HL-60 (cell line): ENCODE data around the gene ZNF771.

ENCODE experiments used
- DNase-seq, 2 experiments: peaks; one replicate each; pipeline ENCODE4 v3.0.0-alpha.2; 2010 to 2020; ENCODE audit warnings: low read depth in 1 of 2, low spot score in 1 of 2
- H3K27ac ChIP-seq: fragments of 250-450 bp; sonication (Bioruptor Pico); replicated peaks from 2 replicates; pipeline ENCODE4 v1.5.1; 2020; ENCODE audit warnings: mild to moderate bottlenecking, moderate library complexity
- H3K27me3 ChIP-seq: fragments of 250-450 bp; sonication (Bioruptor Pico); 2 replicates; pipeline ENCODE4 v1.5.1; 2021; ENCODE audit warnings: mild to moderate bottlenecking, moderate library complexity; ENCODE audit not compliant: insufficient read depth, poor library complexity, severe bottlenecking
- H3K4me3 ChIP-seq: replicated peaks from 2 replicates; pipeline ENCODE4 v1.5.1; 2011; ENCODE audit warnings: mild to moderate bottlenecking, control low read depth, low read length; ENCODE audit not compliant: insufficient read depth
- GABPA ChIP-seq: IDR thresholded peaks from 2 replicates; pipeline ENCODE4 v1.6.1; 2012; ENCODE audit warnings: low read depth
- POLR2AphosphoS5 ChIP-seq: IDR thresholded peaks from 2 replicates; pipeline ENCODE4 v1.6.1; 2012; ENCODE audit warnings: low read depth
- SPI1 ChIP-seq: IDR thresholded peaks from 2 replicates; pipeline ENCODE4 v1.6.1; 2012; ENCODE audit warnings: low read depth, mild to moderate bottlenecking, borderline replicate concordance
- TF ChIP-seq, protein P1 (sequence below): IDR thresholded peaks from 2 replicates; pipeline ENCODE4 v1.6.1; 2012; ENCODE audit warnings: low read depth; ENCODE audit not compliant: insufficient replicate concordance
- TF ChIP-seq, protein P2 (sequence below): IDR thresholded peaks from one replicate; pipeline ENCODE4 v1.5.1; 2011; ENCODE audit warnings: low read length, control low read depth, inconsistent platforms; ENCODE audit not compliant: insufficient read depth

The ZNF771 gene

GRCh38 chr16:30368122-30368791, 39.1 kb upstream of the ZNF771 start:
- TF ChIP-seq, protein P1, sequence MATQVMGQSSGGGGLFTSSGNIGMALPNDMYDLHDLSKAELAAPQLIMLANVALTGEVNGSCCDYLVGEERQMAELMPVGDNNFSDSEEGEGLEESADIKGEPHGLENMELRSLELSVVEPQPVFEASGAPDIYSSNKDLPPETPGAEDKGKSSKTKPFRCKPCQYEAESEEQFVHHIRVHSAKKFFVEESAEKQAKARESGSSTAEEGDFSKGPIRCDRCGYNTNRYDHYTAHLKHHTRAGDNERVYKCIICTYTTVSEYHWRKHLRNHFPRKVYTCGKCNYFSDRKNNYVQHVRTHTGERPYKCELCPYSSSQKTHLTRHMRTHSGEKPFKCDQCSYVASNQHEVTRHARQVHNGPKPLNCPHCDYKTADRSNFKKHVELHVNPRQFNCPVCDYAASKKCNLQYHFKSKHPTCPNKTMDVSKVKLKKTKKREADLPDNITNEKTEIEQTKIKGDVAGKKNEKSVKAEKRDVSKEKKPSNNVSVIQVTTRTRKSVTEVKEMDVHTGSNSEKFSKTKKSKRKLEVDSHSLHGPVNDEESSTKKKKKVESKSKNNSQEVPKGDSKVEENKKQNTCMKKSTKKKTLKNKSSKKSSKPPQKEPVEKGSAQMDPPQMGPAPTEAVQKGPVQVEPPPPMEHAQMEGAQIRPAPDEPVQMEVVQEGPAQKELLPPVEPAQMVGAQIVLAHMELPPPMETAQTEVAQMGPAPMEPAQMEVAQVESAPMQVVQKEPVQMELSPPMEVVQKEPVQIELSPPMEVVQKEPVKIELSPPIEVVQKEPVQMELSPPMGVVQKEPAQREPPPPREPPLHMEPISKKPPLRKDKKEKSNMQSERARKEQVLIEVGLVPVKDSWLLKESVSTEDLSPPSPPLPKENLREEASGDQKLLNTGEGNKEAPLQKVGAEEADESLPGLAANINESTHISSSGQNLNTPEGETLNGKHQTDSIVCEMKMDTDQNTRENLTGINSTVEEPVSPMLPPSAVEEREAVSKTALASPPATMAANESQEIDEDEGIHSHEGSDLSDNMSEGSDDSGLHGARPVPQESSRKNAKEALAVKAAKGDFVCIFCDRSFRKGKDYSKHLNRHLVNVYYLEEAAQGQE = no peak
- TF ChIP-seq POLR2AphosphoS5 = 0 out of 2 replicates have a peak, but pooled peaks have one; percentile 45
- no peak for TF ChIP-seq GABPA
- peak; percentile 83 for TF ChIP-seq SPI1
- Histone ChIP-seq H3K4me3 (peak overlapping the region; percentile 94), H3K27ac (peak overlapping the region; percentile 63), H3K27me3 (no peaks in the 10 kb centered on the region)
- DNase-seq = peak in 1 of 2 experiments; percentile 80

DNA sequence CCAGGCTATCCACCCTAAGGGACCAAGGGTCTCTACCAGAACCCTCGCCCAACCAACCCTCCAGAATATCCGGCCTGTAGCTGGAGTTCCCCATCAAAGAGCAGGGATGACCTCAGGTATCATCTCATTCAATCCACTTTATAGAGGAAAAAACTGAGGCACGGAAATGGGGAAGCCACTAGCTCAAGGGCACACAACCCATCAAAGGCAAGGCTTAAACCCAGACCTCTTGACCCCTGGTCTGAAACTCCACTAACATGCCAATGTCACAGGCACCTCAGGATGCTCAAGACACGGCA, 38.7 kb upstream of the ZNF771 start:
- DNase-seq = no peak
- Histone ChIP-seq H3K4me3 (peak overlapping the region; percentile 94), H3K27ac (peak overlapping the region; percentile 63), H3K27me3 (no peaks in the 10 kb centered on the region)
- TF ChIP-seq POLR2AphosphoS5 (0 out of 2 replicates have a peak, but pooled peaks have one; percentile 21), SPI1 (no peak)

DNA sequence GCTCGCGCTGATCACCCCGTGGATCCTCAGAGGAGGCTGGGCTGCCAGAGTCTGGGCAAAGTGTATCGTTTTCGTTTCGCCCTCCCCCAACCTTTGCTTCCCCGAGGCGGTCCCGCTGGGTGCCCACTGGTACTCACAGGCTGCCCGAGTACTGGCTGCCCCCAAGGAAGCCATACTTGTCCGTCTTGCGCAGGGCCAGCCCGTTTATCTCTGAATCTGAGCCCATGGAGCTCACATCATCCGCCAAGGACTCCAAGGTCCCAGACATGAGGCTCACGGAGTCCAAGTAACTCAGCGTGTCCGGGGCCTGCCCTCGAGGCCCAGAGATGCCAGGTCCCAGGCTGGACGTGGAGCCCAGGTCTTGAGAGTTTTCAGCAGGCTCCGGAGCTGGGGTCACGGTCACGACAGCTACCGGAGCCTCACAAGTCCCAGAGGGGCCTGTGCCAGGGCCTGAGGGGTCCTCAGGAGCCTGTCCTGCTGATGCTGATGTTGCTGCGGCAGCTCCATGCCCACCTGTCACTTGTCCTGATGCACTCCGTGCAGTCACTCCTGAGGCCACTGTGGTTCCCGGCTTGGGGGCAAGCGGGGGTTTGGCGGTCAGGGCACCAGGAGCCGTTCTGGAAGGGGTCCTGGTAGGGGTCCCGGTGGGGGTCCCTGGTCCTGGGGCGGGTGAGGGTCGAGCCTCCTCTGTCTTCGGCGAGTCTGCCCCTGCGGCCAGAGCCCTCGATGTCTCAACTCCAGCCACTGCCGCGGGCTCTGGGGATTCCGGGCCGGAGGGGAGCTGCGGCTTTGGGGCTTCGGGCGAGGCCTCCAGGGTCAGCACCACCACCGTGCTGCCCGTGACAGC, 38.1 kb upstream of the ZNF771 start:
- peak overlapping the region; percentile 63 for H3K27ac ChIP-seq
- H3K4me3 ChIP-seq = peak overlapping the region; percentile 94
- no peaks in the 10 kb centered on the region for H3K27me3 ChIP-seq
- TF ChIP-seq POLR2AphosphoS5 (no peak), GABPA (no peak), SPI1 (no peak)
- TF ChIP-seq, protein P2, sequence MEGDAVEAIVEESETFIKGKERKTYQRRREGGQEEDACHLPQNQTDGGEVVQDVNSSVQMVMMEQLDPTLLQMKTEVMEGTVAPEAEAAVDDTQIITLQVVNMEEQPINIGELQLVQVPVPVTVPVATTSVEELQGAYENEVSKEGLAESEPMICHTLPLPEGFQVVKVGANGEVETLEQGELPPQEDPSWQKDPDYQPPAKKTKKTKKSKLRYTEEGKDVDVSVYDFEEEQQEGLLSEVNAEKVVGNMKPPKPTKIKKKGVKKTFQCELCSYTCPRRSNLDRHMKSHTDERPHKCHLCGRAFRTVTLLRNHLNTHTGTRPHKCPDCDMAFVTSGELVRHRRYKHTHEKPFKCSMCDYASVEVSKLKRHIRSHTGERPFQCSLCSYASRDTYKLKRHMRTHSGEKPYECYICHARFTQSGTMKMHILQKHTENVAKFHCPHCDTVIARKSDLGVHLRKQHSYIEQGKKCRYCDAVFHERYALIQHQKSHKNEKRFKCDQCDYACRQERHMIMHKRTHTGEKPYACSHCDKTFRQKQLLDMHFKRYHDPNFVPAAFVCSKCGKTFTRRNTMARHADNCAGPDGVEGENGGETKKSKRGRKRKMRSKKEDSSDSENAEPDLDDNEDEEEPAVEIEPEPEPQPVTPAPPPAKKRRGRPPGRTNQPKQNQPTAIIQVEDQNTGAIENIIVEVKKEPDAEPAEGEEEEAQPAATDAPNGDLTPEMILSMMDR = no peak
- TF ChIP-seq, protein P1 = no peak
- DNase-seq = no peak

- H3K27ac ChIP-seq = peak overlapping the region; percentile 63; the same call in 1 of the 2 replicates
- peak overlapping the region; percentile 94 for H3K4me3 ChIP-seq
- no peaks in the 10 kb centered on the region for H3K27me3 ChIP-seq
- TF ChIP-seq SPI1 = no peak
- no peak for TF ChIP-seq POLR2AphosphoS5
- TF ChIP-seq GABPA = no peak
- TF ChIP-seq, protein P2 = no peak
- TF ChIP-seq, protein P1 = no peak
- no peak for DNase-seq
These were observed 37.4 kb upstream of the ZNF771 start for GRCh38 chr16:30369938-30370455.
